ENCODE results near the gene MCM7.
A peak's percentile ranks its signal among the peaks of the same experiment; 100 is the strongest.

- TF ChIP-seq POLR2AphosphoS5 (IDR thresholded peaks at IDR 0.05) = peak; percentile 18 to 81 (median 65)
- no peak for TF ChIP-seq CTCF (IDR thresholded peaks at IDR 0.05)
Observed at GRCh38 chr7:100079024-100079560, 22.1 kb downstream of the MCM7 start.
